Measurements from ENCODE around the gene TMEM69. TPM values are rescaled to one million over a fixed set of nuclear protein-coding genes. Genes with fewer than 3 reads are reported as not detected.

TMEM69 gene, protein sequence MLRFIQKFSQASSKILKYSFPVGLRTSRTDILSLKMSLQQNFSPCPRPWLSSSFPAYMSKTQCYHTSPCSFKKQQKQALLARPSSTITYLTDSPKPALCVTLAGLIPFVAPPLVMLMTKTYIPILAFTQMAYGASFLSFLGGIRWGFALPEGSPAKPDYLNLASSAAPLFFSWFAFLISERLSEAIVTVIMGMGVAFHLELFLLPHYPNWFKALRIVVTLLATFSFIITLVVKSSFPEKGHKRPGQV
- total RNA-seq: 12.3 and 13.1 TPM in 2 replicates

DNA sequence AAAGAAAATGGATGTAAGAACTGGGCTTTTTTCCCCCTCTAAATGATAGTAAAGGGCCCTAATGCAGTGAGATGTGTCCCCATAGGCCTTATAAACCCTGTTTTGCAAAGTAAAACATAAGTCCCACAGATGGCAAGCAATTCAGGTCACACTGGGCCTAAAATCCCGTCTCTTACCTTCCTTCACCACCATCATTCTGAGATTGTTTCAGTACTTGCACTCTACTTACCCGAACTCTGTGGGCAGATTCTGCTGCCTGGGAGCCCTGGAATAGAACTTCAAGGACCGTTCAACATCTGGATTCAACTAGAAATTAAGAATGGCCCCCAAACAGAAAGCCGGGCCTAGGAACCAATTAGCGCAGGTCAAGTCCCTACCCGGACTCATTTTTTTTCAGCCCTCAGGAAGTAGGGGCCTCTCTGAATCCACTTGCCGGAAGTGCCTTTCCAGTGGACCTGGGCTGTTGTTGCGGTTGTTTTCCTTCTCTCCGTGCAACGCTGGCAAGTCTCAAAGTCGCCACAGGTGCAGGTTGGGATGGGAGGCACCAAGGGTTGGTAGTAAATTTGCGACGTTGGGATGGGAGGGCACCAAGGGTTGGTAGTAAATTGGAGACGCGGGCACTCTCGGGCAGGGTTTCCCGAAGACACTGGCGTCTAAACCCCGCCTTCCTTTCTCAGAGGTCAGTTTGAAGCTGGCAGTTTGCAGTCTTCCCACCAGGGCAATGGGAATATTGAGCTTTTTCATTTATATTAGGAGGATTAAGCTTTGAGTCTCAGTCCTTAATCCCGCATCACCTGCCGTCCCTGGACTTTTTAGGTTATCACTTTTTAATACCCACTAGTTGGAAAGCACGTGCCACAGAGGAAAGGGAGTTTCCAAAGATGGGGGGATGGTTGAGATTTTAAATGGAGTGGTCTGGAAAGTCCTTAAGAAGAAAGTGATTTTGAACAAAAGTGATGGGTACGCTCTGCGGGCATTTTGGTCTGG lies at the start of gene TMEM69:
TSS of gene TMEM69 (plus strand) at position 428 of the 987 bp plus-strand sequence. CDS start 2,888 bp downstream, outside the sequence.

DNA sequence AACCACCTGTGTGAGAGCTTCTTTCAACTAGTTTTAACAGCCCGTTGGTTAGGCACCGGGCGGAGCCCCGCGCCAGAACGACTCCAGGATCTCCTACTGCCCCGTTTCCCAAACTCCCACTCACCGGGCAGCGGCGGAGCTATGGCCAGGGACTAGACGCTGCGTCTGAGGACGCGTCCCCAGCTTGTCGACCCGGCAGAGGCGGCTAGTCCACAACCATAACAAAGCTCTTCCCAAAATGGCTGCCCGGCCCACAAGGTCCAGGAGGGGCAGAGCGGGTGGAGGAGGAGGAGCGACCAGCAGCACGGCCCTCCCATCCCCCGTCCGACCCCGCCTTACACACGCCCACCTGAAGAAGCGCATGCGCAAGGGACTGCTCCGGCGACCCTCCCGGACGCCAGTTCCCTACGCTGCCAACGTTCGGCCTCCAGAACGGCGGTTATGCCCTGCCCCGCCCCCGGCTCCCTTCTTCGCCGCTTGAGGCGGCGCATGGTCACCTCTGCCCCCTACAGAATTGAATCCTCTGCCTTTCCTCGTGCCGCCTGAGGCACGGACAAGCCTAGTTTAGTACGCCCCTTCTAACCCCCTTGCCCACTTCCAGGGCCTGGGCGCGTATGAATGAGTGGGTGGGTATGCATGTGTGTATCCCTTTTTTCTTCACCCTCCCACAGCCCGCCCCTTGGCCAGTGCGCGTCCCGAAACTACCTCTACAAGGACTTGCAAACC lies 1.5 kb upstream of the TMEM69 start, which contains the start of gene GPBP1L1:
TSS of gene GPBP1L1 (minus strand) at position 246 of the 726 bp plus-strand sequence. CDS start 27,446 bp downstream, outside the sequence.

Other genes with a start within 250 kb of the TMEM69 start
- 1.1 and 1.3 TPM in 2 replicates for gene TESK2, start 197.0 kb upstream of the TMEM69 start, total RNA-seq
- gene CCDC163, start 188.1 kb upstream of the TMEM69 start, total RNA-seq: 0.30 and 0.32 TPM in 2 replicates
- gene MMACHC, start 187.9 kb upstream of the TMEM69 start, total RNA-seq: 0.61 and 0.97 TPM in 2 replicates
- gene PRDX1, start 166.3 kb upstream of the TMEM69 start, total RNA-seq: 929 and 1,270 TPM in 2 replicates
- 172 and 201 TPM in 2 replicates for gene AKR1A1, start 137.4 kb upstream of the TMEM69 start, total RNA-seq
- gene NASP, start 104.1 kb upstream of the TMEM69 start, total RNA-seq: 81.2 and 126 TPM in 2 replicates
- gene CCDC17, start 64.1 kb upstream of the TMEM69 start, total RNA-seq: 0.65 and 0.76 TPM in 2 replicates
- 99.1 and 99.4 TPM in 2 replicates for gene GPBP1L1, start 1.6 kb upstream of the TMEM69 start, total RNA-seq
- gene IPP, start 62.5 kb downstream of the TMEM69 start, total RNA-seq: 5.5 and 7.4 TPM in 2 replicates
- 10.1 and 15.7 TPM in 2 replicates for gene MAST2, start 115.4 kb downstream of the TMEM69 start, total RNA-seq

All from epithelial cell of umbilical artery (primary cell).